SK-N-SH treated with all-trans-retinoic acid at 6 μM for 48 hours (cell line): ENCODE data around the gene DMAC2L.

Source experiments
- RARB ChIP-seq: fragments of 250-450 bp; sonication (Bioruptor Pico); IDR thresholded peaks from 2 replicates; pipeline ENCODE4 v1.8.0; 2021; ENCODE audit warnings: mild to moderate bottlenecking, moderate library complexity
- TCF4 ChIP-seq: fragments of 250-450 bp; sonication (Bioruptor Pico); IDR thresholded peaks from 2 replicates; pipeline ENCODE4 v1.8.0; 2021; ENCODE audit warnings: mild to moderate bottlenecking, moderate library complexity, borderline replicate concordance
- ZFP3 ChIP-seq: fragments of 250-450 bp; sonication (Bioruptor Pico); IDR thresholded peaks from 2 replicates; pipeline ENCODE4 v1.5.0; 2020; ENCODE audit warnings: mild to moderate bottlenecking, moderate library complexity
- TF ChIP-seq, protein P1 (sequence below): fragments of 250-450 bp; sonication (Bioruptor Pico); IDR thresholded peaks from 2 replicates; pipeline ENCODE4 v1.5.1; 2020; ENCODE audit warnings: low read depth, mild to moderate bottlenecking, moderate library complexity
- TF ChIP-seq, protein P2 (sequence below): fragments of 250-450 bp; sonication (Bioruptor Pico); IDR thresholded peaks from 2 replicates; pipeline ENCODE4 v1.5.1; 2021; ENCODE audit warnings: mild to moderate bottlenecking, moderate library complexity
- TF ChIP-seq, protein P3 (sequence below): fragments of 250-450 bp; sonication (Bioruptor Pico); IDR thresholded peaks from 2 replicates; pipeline ENCODE4 v1.8.0; 2020; ENCODE audit warnings: mild to moderate bottlenecking, moderate library complexity, borderline replicate concordance
- TF ChIP-seq, protein P4 (sequence below): fragments of 250-450 bp; sonication (Bioruptor Pico); IDR thresholded peaks from 2 replicates; pipeline ENCODE4 v1.5.0; 2020; ENCODE audit warnings: mild to moderate bottlenecking, moderate library complexity

DNA sequence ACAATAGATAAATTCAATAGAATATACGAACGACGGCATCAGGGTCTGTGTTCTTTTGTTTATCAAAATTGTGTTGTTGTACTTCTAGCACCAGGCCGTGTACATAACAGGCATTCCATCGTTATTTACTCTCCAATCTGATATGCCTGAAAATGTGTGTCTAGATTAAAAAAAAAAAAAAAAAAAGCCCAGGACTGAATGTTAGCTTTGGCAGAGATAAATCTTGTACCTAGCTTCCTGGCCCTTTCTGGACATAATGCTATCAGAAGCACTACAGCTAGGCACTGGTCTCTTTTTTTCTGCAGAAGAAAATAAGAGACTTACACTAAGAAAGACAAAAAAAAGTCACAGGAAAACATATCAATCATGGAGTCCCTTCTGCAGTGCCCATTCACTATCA is 47.5 kb downstream of the DMAC2L start:
- no peak for TF ChIP-seq TCF4
- TF ChIP-seq RARB, result no peak
- TF ChIP-seq, protein P1, sequence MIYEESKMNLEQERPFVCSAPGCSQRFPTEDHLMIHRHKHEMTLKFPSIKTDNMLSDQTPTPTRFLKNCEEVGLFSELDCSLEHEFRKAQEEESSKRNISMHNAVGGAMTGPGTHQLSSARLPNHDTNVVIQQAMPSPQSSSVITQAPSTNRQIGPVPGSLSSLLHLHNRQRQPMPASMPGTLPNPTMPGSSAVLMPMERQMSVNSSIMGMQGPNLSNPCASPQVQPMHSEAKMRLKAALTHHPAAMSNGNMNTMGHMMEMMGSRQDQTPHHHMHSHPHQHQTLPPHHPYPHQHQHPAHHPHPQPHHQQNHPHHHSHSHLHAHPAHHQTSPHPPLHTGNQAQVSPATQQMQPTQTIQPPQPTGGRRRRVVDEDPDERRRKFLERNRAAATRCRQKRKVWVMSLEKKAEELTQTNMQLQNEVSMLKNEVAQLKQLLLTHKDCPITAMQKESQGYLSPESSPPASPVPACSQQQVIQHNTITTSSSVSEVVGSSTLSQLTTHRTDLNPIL, result no peak
- TF ChIP-seq, protein P2, sequence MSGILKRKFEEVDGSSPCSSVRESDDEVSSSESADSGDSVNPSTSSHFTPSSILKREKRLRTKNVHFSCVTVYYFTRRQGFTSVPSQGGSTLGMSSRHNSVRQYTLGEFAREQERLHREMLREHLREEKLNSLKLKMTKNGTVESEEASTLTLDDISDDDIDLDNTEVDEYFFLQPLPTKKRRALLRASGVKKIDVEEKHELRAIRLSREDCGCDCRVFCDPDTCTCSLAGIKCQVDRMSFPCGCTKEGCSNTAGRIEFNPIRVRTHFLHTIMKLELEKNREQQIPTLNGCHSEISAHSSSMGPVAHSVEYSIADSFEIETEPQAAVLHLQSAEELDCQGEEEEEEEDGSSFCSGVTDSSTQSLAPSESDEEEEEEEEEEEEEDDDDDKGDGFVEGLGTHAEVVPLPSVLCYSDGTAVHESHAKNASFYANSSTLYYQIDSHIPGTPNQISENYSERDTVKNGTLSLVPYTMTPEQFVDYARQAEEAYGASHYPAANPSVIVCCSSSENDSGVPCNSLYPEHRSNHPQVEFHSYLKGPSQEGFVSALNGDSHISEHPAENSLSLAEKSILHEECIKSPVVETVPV (CRISPR knock-in tag), result no peak
- TF ChIP-seq, protein P3, sequence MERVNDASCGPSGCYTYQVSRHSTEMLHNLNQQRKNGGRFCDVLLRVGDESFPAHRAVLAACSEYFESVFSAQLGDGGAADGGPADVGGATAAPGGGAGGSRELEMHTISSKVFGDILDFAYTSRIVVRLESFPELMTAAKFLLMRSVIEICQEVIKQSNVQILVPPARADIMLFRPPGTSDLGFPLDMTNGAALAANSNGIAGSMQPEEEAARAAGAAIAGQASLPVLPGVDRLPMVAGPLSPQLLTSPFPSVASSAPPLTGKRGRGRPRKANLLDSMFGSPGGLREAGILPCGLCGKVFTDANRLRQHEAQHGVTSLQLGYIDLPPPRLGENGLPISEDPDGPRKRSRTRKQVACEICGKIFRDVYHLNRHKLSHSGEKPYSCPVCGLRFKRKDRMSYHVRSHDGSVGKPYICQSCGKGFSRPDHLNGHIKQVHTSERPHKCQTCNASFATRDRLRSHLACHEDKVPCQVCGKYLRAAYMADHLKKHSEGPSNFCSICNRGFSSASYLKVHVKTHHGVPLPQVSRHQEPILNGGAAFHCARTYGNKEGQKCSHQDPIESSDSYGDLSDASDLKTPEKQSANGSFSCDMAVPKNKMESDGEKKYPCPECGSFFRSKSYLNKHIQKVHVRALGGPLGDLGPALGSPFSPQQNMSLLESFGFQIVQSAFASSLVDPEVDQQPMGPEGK (CRISPR knock-in tag), result no peak
- TF ChIP-seq ZFP3 (CRISPR knock-in tag), result no peak
- TF ChIP-seq, protein P4, sequence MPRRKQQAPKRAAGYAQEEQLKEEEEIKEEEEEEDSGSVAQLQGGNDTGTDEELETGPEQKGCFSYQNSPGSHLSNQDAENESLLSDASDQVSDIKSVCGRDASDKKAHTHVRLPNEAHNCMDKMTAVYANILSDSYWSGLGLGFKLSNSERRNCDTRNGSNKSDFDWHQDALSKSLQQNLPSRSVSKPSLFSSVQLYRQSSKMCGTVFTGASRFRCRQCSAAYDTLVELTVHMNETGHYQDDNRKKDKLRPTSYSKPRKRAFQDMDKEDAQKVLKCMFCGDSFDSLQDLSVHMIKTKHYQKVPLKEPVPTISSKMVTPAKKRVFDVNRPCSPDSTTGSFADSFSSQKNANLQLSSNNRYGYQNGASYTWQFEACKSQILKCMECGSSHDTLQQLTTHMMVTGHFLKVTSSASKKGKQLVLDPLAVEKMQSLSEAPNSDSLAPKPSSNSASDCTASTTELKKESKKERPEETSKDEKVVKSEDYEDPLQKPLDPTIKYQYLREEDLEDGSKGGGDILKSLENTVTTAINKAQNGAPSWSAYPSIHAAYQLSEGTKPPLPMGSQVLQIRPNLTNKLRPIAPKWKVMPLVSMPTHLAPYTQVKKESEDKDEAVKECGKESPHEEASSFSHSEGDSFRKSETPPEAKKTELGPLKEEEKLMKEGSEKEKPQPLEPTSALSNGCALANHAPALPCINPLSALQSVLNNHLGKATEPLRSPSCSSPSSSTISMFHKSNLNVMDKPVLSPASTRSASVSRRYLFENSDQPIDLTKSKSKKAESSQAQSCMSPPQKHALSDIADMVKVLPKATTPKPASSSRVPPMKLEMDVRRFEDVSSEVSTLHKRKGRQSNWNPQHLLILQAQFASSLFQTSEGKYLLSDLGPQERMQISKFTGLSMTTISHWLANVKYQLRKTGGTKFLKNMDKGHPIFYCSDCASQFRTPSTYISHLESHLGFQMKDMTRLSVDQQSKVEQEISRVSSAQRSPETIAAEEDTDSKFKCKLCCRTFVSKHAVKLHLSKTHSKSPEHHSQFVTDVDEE (CRISPR knock-in tag), result no peak
